ENCODE data around the gene VPS72. TPM values are rescaled to one million over a fixed set of nuclear protein-coding genes. Genes with fewer than 3 reads are reported as not detected.

Gene VPS72
- total and polyA plus RNA-seq, 11 donors: 29.6 to 49.1 (median 38.1) TPM

- intact Hi-C loops (cut with DNase I): loop anchor here in 1 of 10 donors (2.0 kb wide), 1 partner anchor 19 kb away; the partner anchor contains the start of gene SEMA6C
- Histone ChIP-seq H3K4me1 (peaks cover 4 to 40% (median 22%) of the 10 kb centered on the region in 12 donors), H3K9me3 (no peaks in the 10 kb centered on the region), H3K4me3 (peak within 1 kb of the TSS; percentile 58 to 91 (median 82)), H3K27me3 (no peaks in the 10 kb centered on the region), H3K27ac (peak within 1 kb of the TSS; percentile 73 to 96 (median 93)), H3K36me3 (peaks cover 0 to 66% (median 47%) of the 10 kb centered on the region in 9 donors)
- peak; percentile 91 to 96 (median 94) for ATAC-seq
- 0 to 1% (median 0%) methylated on average over 35 to 38 of the region's 38 CpGs for WGBS, 4 donors
- peak in 1 of 2 donors; percentile 34 for TF ChIP-seq POLR2A (IDR thresholded peaks at IDR 0.05)
- TF ChIP-seq CTCF (IDR thresholded peaks at IDR 0.05): peak in 4 of 12 donors; percentile 9 to 14 (median 12)
- DNase-seq: peak; percentile 95 to 98 (median 98)
Observed at GRCh38 chr1:151165738-151166504, 24.1 kb downstream of the VPS72 start, which contains the start of the genes LYSMD1 and SCNM1. TSS of gene LYSMD1 (minus strand) at chr1:151165902. CDS start at chr1:151165258, 644 bp downstream. TSS of gene SCNM1 (plus strand) at chr1:151166144. CDS start at chr1:151166153, 9 bp downstream.

GRCh38 chr1:151165281-151165737, 24.7 kb downstream of the VPS72 start:
- Histone ChIP-seq H3K4me1 (peaks cover 4 to 47% (median 27%) of the 10 kb centered on the region in 12 donors), H3K4me3 (peak overlapping the region; percentile 58 to 91 (median 82)), H3K27me3 (no peaks in the 10 kb centered on the region), H3K36me3 (peaks cover 0 to 66% (median 48%) of the 10 kb centered on the region in 9 donors), H3K9me3 (no peaks in the 10 kb centered on the region), H3K27ac (peak overlapping the region; percentile 73 to 96 (median 93))
- peak in 4 of 5 donors; percentile 58 to 71 (median 63) for DNase-seq
- no peak for TF ChIP-seq POLR2A (IDR thresholded peaks at IDR 0.05)
- no peak for TF ChIP-seq CTCF (IDR thresholded peaks at IDR 0.05)
- intact Hi-C loops (cut with DNase I): loop anchor here in 1 of 10 donors (2.0 kb wide), 1 partner anchor 19 kb away; the partner anchor contains the start of gene SEMA6C
- WGBS, 4 donors: 1 to 8% (median 4%) methylated on average over 15 of the region's 15 CpGs
- ATAC-seq: peak; percentile 52 to 69 (median 61)

GRCh38 chr1:151164732-151165280, 25.2 kb downstream of the VPS72 start:
- Histone ChIP-seq H3K4me3 (peak overlapping the region; percentile 58 to 91 (median 82)), H3K27me3 (no peaks in the 10 kb centered on the region), H3K4me1 (peaks cover 4 to 52% (median 27%) of the 10 kb centered on the region in 12 donors), H3K27ac (peak overlapping the region; percentile 73 to 96 (median 93)), H3K9me3 (no peaks in the 10 kb centered on the region), H3K36me3 (peaks cover 0 to 66% (median 50%) of the 10 kb centered on the region in 9 donors)
- intact Hi-C loops (cut with DNase I): loop anchor here in 1 of 10 donors (2.0 kb wide), 1 partner anchor 18 kb away; the partner anchor contains the start of gene SEMA6C
- no peak for DNase-seq
- TF ChIP-seq CTCF (IDR thresholded peaks at IDR 0.05): peak in 1 of 12 donors; percentile 6
- TF ChIP-seq POLR2A (IDR thresholded peaks at IDR 0.05): no peak
- ATAC-seq: peak; percentile 3 to 20 (median 15)
- WGBS, 4 donors: 15 to 27% (median 19%) methylated on average over 10 to 11 of the region's 11 CpGs

All from heart left ventricle (tissue), 16 donors.